HG02884 (cell line): ENCODE data around the gene PRKN.
"Not testable (repeated sequence)": the region's sequence is repeated elsewhere in the genome, so short reads cannot be mapped to it uniquely, and the experiment has no call there.

Experiments used
- ATAC-seq: cut with Tn5 transposase; IDR thresholded peaks from one replicate; pipeline ENCODE4 v1.9.1; 2021; ENCODE audit warnings: mild to moderate bottlenecking, moderate library complexity; ENCODE audit not compliant: unreplicated experiment

Gene PRKN

DNA sequence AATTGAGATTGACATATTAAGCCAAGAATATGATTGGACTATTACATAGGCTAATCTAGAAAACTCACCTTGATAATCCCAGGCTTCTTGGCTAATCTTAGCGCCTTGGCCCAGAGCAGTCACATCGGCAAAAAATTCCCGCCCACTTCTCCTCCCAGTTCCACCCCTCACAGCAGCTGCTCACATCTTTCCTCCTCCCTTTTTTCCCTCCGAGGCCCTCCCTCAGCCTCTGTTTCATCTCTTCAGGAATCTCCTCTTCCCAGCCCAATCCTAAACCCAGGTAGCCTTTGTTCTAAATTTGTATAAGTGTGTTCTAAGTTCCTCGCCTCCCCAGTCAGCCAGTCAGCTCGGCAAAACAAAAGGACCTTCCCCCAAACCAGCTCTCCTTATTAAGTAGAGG is 184.3 kb downstream of the PRKN start:
- ATAC-seq = no peak

DNA sequence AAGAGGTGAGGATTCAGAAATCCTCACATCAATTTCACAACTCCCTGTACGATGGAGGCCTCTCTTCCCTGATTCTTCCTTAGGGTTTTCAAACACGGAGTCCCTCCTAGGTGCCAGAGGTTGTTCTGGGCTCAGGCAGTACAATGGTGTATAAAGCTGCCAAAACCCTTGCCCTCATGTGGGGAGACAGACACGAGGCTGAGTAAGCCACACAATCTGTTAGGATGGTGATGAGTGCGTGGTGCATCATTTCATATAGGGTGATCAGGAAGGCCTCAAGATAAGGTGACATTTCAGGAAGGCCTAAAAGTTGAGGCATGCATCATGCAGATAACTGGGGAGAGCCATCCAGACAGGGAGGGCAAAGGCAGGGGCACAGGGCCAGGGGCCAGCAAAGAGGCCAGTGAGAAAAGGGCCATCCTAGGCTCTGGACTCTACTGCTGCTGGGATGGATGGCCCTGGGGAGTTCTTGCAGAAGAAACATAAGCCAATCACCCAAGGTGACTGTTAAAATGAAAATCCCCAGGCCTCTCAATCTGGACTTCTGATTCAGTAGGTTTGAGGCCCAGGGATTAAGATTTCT is 186.5 kb downstream of the PRKN start:
- ATAC-seq = no peak

DNA sequence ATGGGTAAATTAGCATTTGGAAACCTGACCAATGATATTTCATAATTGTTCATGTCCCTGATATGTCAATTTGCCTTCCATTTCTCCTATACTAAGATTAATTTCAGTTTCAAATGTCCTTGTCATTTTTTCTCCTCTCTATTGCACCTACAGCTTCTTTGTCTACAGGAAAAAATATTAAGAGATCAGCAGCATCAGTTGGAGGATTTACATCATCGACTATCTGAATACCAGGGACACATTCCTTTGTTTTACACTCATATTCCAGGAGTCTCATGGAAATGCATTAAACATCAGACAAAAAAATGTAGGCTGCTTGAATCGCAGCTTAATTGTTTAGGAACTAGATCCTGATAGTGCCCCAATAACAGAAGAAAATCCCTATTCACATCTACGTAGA is 188.2 kb downstream of the PRKN start:
- no peak for ATAC-seq

DNA sequence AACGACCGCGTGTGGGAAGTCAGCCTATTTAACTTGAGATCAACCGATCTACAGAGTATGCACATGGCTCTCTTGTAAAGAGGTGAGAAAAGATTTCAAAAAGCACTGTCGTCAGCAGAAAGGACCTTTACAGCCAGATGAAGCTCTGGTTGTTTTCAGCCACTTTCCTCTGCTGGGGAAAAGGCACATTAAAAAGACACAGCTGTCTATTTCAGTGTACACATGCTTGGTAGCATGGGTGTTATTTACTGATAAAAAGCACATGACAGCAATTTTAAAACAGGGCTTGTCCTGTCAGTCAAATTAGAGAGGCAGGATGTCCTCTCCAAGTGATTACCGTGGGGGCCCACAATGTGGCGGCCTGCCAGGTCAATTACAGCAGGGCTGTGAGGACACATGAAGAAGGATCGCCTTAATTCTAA is 188.9 kb downstream of the PRKN start:
- no peak for ATAC-seq

DNA sequence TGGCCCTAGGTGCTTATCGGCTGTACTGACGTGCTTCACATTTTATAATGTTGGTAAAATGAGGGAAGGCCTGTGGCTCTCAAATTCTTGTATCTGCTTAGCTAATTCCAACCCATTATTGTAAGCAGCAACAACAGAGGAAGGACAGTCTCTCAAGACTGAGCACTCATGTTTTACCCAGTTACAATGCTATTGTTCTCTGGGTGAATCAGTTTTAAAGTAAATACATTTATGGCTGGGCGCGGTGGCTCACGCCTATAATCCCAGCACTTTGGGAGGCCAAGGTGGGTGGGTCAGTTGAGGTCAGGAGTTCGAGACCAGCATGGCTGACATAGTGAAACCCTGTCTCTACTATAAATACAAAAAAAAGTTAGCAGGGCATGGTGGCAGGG is 194.6 kb downstream of the PRKN start:
- ATAC-seq = no peak

DNA sequence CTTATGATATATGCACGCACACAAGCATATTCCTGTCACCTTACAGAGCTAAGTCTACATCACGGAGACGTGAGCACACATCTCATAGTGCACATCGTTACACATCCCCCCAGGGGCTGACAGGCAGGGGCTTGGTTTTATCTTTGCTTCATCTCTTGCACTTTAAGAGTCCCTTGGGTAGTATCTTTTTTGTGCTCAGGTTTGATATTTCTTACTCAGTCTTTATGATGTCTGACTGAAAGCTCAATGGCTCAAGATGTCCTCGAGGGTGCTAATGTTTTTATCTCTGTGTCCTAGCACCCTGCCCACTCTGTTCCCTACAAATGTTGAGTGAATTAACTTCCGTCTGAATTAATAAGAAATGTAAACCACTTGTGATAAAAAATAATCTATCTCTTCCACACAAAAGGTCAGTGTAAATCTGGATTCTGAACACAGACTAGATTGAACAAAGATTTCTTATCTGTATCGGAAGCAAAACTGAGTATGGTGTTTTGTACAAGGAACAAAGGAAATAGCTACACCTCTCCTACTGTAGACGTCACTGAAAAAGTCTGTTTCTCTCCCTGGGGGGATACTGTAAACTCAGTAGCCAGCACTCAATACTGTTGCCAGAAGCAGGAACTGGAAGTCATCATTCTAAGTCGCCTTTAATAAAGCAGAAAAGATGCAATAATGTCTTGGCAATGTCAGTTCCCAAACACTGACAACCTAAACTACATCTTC is 195.1 kb downstream of the PRKN start:
- ATAC-seq = no peak

DNA sequence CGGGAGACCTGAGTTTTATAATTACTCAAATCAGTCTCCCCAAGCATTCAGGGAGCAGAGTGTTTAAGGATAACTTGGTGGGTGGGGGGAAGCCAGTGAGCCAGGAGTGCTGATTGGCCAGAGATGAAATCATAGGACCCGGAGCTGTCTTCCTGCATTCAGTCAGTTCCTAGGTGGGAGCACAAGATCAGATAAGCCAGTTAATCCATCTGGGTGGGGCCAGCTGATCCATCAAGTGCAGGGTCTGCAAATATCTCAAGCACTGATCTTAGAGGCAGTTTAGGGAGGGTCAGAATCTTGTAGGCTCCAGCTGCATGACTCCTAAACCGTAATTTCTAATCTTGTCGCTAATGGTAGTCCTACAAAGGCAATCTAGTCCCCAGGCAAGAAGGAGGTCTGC is 196.2 kb downstream of the PRKN start:
- not testable (repeated sequence) for ATAC-seq

DNA sequence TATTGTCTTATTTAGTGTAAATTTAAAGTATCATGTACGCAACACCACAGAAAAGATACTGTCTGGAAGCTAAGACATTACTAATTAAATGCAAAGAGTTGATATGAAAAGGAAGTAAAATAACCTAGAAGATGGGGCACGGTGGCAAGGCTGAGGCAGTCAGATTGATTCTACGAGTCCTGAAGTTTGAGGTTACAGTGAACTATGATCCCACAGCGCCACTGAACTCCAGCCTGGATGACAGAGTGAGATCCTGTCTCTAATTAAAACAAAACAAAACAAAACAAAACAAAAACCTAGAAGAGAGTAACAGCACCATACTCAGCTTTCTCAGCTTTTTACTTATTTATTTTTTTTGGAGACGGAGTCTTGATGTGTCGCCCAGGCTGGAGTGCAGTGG is 199.0 kb downstream of the PRKN start:
- no peak for ATAC-seq

DNA sequence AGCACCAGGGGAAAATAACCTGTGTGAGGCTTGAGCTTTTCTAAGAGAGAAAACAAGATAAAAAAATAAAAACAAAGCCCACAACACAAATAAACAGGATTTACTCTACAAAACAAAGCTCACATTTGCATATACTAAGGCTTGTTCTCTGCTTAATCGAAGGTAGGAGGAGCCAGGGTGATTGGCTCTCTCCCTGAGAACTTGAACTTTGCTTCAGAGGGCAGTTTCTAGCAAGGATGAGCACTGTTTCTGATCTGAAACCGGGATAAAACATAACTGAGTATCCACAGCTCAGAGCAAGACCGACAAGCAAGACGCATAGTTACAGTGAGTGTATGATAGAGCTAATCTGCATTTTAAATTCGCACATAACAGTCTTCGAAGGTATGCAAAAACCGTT is 200.6 kb downstream of the PRKN start:
- no peak for ATAC-seq

DNA sequence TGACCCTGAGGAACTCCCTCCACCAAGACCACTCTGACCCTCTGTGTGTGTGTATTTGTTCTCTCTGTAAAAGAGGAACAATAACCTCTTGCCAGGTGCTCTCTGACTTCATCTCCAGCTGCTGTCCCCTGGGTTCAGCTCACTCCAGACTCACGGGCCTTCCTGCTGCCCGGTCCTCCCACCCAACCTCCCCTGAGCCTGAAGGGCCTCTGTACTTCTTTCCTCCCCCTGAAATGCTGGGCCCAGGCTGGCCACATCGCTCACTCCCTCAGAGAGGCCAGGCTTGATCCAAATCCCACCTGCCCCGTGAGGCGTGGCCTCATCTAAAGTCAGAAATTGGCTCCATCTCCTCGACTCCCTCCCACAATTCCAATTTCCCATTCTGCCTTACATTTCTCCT is 202.4 kb downstream of the PRKN start:
- no peak for ATAC-seq

DNA sequence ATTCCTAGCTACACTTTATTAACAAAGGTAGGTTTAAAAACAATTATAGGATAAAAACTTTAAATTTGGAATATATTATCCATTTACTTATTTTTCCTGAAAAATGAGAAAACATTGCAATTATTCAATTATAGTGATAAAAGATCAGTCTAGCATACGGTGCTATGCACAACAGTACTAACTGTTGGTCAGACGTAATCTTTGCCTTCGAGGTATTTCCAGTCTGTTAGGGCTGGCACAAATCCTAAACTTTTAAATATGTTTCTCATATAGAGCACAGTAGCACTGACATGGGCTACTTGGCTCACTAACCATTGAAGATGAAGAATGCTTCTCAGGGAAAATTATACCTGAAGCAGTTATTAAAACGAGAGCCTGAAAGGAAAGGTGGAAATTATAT is 214.8 kb downstream of the PRKN start:
- ATAC-seq = no peak

DNA sequence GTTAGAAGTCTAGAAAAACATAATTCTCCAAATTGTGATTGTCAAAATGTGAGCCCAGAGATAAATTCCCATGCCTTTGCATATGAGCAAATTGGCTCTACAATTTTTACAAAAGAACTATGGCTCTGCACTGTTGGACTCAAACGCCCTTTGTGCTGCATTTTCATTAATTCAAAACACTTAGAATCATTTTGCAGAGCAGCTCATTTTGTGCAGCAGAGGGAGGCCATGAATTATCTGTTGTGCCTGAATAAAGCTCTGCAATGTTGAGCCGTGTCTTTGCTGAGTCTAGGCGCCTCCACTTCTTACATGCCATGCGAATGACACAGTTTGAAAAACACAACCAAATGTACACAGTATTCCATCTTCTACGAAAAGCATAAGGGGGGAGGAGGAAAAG is 230.2 kb downstream of the PRKN start:
- ATAC-seq = no peak

DNA sequence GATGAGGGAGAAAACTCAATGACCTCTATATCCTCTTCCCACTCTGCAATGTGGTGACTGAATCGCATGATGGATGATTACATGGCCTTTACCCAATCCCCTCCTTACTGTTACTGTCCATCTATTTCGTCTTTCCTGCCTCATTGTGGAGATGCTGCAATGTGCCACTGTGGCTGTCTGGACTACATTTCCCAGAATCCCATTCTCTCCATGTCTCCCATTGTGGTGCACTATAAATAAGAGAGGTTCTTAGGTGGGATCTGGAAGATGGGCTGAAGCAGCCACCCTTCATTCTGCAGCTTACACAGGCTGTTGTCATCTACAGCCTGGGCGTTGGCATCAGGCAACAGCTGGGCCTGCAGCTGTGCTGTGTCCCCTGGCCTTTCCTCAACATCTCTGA is 233.6 kb downstream of the PRKN start:
- ATAC-seq = no peak

DNA sequence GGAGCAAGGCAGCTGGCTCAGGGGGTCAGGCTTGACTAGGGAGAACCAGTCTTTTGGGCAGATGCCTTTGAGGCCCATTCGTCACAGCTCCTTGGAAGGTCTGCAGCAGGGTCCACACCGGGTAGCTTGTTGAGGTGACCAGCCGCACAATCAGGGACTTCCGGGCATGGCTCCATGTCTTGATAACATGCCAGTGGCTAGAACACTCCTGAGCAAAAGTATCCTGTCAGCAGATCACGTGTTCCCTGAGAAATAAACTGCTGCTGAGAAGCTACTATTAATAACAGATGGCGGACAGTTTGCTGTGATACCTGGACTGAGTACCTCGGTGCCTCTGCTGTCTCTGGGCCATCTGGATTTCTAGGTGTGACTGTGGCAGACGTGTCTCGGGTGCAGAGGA is 235.9 kb downstream of the PRKN start:
- ATAC-seq = no peak

DNA sequence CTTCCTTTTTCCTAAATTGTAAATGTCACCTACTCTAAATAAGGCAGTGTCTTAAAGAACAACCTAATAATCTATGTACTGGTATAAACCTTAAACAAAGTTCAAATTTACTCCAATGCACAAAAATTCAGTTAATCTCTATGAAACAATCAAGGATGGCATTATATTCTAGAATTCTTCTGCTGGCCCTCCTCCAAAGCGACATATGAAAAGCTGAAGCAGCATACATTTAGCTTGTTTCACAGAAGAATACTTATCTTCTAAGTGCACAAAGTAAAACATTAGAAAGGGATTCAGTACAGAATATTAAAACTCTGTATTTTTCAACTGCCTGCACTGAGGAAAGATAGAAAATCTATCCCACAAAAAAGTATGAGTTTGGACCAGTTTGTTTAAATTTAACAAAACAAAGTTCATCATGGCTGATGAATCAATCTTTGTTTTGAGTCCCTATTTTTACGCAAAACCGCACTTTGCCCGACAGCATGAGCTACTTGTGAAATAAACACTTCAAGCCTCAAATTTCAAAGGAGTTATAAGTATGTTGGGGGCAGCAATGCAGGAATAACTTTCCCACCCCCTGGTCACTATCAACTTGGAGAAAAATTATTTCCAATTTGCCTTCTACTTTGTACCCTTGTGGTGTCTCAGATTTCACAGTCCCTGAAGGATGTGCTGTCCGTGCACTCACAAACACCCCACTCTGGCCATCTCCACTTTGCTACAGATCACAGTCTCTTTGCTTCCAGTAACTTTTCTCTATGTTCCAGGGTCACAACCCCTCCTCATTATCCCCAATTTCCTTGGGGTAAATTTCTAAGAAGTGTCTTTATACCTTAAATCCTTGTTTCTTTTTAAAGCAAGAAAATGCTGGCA is 238.2 kb downstream of the PRKN start:
- no peak for ATAC-seq

DNA sequence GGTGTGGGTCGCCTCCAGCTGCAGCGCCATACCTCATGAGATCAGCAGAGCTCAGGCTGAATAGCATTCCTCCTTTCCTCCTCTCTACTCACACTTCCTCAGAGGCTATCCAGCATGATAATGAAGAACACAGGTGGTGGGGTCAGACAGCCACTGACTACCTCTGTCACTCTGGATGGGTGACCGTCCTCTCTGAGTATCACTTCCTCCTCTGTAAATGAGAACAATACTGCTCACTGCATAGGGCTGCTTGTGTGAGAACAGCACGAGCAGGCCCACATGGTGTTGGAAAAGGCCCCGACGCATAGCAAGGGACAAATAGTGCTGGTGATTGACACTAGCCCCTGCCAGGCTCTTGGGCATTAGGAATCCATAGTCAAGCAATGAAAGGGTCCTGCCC is 239.1 kb downstream of the PRKN start:
- no peak for ATAC-seq

DNA sequence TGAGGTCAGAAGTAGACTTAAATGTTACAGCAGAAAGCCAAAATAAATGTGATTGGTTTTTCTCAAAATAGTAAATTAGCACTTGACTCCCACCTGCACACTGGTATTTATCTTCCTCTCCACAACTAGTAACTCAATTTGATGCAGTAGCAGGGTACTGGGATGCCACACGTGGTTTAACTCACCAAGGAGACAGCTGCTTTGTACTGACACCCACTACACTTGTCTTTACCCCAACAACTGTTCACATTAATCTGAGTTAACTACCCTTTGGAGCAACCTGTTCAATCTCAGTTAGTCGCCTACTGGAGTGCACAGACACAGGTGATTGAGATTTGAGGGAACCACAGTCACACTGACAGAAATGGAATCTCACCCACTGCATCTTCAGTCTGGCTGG is 242.1 kb downstream of the PRKN start:
- no peak for ATAC-seq

DNA sequence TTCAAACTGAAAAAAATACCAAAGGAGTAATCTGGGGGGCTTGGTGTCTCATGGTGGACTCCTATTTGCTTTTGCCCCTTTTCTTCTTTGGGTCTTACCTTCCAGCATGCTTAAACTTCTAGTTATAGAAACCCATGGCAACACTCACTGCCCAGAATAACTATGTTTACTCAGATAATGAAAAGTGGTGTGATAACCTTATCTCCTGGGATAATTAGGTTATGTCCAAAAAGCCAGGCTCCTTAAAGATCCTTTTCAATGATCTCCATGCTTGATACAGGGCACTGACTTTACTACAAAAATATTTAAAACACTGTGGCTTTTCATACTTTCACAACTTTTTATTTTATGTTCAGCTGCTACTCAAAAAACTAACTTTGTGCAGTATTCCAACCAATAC is 245.6 kb downstream of the PRKN start:
- no peak for ATAC-seq

DNA sequence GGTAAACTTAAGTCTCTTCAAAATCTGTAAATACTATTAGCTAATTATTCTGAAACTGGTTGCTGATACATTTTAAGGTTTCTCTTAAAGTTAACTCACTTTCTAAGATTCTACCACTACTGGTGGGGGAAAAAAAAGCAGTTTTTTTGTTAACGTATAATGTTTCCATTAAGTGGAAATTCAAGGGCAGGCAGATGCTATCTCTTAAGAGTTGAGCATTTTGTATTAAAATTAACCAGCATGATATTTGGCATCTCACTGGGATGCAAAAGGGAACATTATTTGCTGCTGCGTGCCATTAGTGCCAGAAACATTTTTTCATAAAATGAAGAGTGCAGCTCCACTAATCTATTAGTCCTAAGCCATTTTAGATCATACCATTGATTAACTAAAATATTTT is 246.2 kb downstream of the PRKN start:
- ATAC-seq = no peak

DNA sequence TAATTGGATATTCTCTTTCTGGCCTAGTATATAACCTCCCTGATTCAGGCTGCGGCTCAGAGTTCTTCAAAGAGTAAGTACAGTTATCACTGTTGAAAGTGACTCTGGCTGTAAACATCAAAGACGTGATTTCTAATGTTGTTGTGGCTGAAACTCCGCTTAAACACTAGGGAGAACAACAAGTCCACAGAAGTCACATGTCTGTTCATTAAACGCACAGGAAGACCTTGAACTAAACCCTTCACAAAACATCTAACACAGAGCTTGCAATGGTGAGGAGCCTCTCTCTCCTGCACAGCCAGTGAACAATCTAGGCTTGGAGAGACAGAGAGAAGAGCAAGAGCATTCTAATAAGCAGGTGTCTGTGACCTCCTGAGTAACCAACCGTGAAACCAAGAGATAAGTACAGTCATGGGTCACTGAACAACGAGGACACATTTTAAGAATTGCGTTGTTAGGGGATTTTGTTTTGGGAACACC is 249.3 kb downstream of the PRKN start:
- no peak for ATAC-seq

DNA sequence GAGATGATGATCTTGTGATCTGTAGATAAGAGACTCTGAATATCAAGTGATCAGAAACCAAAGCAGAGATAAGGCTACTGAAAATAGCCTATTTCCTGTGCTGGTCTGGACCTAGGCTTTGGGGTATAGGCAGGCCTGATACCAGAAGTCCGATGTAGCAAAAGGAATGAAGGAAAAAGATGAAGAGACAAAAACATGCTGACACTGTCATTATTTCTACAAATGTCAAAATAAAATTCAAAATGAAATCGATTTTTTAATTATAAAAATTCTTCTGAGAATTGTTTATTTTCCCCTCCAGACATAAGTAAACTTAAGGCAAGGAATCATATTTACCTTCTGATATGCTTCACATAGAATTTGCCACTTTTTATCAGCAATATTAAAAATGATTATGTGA is 252.8 kb downstream of the PRKN start:
- no peak for ATAC-seq

DNA sequence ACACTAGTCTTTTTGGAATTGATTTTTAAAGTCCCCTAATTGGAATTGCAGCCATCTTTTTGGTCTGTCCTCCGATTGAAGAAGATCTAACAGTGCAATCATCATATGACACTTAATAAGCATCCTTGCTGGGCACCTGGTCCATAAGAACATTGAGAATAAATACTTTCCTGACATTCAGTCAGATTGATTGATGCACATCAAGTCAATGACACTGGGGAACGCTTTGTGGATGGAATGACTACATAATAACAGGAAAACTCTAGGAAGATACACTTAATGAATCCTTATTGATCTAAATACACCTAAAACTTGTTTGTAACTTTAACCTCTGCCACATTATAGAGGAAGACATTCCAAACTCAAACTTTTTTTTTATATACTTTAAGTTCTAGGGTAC is 255.7 kb downstream of the PRKN start:
- ATAC-seq = no peak
